Measurements from ENCODE around the gene TNFSF12.

DNA sequence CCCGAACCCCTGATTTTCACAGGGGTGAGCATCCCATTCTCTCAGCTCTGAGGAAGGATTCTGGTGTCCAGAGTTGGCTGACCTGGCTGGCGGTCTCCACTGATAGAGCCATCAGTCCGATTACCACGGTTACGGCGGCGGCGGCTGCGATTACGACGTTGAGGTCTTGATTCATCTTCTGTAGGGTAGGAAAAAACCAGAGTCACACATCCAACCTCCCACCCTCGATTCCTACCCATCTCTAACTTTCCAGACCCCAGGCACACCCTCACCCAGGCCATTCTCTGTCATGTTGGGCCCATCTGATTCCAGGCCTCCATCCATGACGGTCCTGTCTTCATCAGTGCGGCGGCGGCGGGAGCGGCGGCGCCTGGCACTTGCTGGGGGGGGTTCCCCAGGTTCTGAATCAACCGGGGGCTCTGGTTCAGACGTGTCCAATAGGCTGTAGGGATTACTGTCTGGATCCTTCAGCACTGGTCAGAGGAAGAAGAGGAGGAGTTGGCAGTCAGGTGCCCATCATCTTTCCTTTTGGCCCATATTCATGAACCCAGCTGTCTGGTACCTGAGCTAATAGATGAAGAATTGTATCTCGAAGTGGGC, 43.7 kb downstream of the TNFSF12 start:
- TF ChIP-seq POLR2A (IDR thresholded peaks at IDR 0.05; ENCODE audit: low read depth, low read length) (no peak), TAF1 (IDR thresholded peaks at IDR 0.05; ENCODE audit: borderline replicate concordance, low read depth, low read length) (no peak), POLR2AphosphoS5 (IDR thresholded peaks at IDR 0.05; ENCODE audit: low read depth, low read length) (no peak)

All from GM12892 (cell line).